ENCODE results near the gene NKIRAS2.
A peak's percentile ranks its signal among the peaks of the same experiment; 100 is the strongest.
"Not testable (repeated sequence)": the region's sequence is repeated elsewhere in the genome, so short reads cannot be mapped to it uniquely, and the experiment has no call there.

Gene NKIRAS2

DNA sequence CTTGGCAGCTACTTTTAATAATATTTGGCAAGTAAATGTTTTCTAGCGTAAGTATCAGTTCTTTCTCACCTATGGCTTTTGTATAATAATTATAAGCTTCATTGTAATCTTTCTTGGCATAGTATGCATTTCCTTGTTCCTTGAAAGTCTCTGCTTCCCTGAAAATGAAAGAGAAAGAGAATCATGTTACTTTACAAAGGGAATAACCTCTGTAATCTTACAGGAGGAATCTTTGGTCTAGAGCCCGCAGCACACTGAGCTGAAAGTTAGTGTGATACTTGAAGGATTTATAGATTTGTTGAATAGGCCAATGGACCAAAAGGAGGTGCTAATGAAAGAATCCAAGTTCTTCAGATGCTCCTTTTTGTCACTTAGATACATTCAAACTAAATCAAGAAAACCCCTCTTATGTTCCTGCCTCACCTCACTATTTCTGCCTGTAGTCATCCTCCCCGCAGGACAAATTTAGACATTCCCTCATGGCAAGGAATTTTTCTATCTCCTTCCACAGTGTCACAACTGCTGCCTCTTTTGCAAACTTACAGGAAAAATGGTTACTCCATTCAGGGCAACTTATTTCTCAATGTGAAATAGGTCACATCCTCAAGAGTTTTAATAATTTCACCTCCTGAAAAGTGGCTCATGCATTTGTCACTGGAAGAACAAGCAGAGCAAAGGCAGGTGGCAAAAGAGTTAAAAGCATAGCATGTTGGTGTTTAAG, 19.3 kb upstream of the NKIRAS2 start:
- no peak for DNase-seq

DNA sequence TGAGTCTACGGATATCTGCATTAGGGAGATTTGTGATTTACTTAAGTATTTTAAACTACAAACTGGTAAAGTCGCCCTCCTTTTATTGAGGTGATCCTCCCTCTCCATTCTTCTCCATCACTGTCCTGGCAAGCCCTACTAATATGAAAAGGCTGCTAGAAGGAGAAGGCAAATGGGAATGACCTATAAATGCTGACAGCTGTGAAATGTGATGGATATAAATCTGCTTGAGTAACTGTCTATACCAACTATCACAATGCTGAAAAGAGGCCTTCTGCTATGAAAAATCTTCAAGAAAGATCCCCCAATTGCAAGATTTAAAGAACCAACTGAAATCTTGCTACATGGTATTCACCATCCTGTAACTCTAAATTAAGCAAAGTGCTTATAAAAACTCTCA, 18.2 kb upstream of the NKIRAS2 start:
- no peak for DNase-seq

DNA sequence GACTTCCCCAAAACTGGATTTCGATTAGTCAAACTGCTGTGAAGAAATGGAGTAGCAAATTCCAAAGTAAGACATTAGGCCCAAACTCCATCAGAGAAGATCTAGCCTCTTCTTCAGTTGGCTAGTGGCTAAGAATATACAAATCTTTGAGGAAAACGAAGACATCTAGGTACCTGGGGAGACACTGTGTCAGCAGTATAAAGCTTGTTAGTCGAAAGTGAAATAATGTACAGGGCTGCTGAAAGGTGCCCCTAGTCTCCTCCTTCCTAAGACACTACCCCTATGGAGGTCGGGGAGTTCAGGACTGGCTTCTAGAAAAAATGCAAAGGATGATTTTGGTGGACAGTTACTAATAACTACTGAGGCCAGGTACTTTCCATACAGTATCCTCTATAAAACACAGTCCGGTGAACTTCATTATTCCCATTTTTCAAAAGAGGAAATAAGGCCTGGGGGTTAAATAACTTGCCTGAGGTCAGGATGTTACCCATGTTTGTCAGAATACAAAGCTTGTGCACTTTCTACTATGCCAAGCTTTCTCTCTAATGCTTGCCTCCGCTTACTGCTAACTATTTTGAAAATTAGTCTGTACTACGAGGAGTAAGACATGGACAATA, 17.6 kb upstream of the NKIRAS2 start:
- no peak for DNase-seq

DNA sequence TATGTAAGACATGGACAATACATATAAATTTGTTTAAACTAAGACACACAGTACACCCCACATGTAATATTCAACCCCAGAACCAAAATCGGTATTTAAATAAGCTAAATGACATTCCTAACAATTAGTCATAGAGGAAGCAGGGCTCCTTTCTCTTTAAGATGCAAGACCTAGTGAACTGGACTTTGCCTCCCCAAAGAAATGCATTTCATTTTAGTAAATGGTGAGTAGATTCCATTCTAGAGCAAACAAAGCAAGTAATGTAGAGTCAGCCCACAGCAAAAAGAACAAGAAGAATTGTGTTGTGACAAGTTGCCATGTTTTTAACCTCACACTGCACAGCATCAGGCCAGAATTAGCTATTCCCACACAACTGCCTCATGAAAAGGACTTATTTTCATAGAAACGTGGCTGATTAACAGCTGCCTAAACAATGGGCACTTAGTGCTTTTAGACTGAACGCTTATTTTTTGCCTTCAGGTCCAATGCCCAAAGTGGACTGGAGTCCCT, 17.0 kb upstream of the NKIRAS2 start:
- no peak for DNase-seq

DNA sequence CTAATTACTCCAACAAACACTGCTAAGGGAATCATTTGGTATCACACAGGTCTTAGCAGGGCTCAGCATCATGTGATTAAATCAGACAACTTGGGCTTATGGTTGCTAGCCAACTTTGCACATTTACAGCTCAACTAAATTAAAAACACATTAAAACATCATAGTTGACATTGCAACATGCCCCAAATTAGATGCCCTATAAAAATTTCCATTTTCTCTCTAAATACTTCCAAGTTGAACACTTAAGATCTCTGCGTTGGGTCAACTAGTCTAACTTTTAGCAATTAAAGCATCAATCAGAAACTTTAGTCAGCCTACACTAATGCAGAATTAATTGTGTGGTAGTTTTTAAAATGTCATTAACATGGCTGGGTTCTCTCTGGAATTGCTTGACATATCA, 14.7 kb upstream of the NKIRAS2 start:
- DNase-seq: no peak

DNA sequence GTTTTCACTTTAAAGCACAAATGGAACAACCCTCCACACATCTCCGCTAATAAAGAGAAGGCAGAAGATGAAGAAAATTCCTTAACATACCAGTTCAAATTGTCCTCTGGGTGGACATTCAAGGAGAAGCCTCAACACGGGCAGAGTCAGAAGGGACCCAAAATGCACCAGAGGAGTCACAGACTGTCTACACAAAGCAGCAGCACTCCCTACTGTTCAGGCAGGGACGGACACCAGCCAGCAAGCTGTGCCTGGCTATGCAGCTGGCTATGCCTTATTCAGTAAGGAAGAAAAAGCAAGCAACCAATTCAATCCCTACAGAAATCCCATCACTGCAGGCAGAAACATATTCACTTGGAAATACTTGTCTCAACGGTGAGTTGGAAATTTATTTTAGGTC, 10.7 kb upstream of the NKIRAS2 start:
- DNase-seq: no peak

DNA sequence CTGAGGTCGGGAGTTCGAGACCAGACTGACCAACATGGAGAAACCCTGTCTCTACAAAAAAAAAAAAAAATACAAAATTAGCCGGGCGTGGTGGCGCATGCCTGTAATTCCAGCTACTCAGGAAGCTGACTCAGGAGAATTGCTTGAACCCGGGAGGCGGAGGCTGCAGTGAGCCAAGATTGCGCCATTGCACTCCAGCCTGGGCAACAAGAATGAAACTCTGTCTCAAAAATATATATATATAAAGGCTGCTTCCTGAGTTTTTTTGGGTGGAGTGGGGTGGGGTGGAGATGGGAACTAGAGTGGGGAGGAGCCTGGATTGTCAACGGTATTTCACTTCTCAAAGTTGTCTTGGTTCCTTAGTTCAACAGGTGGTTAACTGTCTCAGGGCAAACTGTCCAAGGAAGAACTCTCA, 9.6 kb upstream of the NKIRAS2 start:
- DNase-seq: not testable (repeated sequence)

DNA sequence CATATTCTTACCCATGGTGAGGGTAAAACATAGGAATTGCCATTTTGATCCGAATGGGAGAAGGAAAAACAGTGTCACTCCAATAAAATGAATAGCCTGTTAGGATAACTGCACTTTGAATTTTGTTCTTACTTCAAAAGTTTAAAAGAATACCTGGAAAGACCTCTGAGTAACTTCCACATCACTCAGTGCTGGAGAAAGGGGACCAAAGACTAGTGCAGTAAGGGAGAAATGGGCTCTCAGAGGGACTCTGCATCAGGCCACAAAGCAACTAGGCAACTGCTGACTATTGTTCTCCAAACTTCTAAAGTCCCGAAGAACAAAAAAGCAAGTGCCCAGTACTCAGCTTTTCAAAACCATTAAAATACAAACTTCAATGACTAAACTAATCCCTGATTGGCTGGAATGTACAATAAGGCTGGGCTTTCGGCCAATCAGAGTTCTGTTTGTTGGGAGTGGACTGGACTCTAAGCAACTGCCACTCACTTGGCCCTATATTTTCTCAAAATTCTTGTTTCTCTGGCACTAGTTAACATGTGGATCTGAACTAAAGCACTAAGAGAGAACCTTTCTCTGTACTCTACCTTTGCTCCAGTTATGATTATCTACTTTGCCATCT, 8.9 kb upstream of the NKIRAS2 start:
- DNase-seq: no peak

DNA sequence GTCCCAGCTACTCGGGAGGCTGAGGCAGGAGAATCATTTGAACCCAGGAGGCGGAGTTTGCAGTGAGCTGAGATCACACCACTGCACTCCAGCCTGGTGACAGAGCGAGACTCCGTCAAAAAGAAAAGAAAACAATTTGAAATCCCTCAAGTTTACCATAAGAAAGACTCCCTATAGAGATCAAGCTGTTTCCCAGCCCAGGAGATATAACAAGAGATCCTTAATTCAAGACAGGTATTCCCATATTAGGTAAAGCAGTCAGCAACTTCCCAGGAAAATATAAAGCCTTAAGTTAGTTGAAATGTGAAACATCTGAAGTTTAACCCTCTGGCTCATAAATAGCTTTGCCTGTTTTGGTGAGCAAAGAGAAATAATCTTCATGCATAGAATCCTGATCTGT, 7.5 kb upstream of the NKIRAS2 start:
- DNase-seq: not testable (repeated sequence)

DNA sequence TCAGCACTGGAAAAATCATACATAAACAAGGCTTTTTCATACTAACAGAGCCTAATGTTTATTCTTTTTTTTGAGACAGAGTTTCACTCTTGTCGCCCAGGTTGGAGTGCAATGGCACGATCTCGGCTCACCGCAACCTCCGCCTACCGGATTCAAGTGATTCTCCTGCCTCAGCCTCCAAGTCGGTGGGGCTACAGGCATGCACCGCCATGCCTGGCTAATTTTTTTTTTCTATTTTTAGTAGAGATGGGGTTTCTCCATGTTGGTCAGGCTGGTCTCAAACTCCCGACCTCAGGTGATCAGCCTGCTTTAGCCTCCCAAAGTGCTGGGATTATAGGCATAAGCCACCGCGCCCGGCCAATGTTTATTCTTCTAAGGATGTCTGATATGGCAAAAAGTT, 6.2 kb upstream of the NKIRAS2 start:
- DNase-seq: not testable (repeated sequence)

DNA sequence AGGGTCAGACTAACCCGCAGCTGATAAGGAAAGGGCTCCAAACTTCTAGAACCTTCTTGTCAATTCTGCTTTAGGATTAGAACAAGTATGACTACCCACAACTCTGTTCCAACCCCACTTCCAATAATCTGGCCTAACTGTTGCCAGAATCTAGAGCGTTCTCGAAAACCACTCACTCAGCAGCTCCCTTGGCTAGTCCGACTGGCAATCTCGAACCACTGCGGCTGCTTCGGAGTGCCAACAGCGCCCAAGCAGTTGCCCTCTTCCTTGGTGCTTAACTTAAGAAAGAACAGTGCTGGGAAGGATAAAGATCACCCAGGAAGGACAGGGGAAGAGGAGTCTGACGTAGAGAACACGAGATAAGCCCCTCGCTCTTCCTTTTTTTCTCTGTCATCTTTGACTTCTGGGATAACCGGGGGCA, 3.5 kb upstream of the NKIRAS2 start:
- DNase-seq: no peak

DNA sequence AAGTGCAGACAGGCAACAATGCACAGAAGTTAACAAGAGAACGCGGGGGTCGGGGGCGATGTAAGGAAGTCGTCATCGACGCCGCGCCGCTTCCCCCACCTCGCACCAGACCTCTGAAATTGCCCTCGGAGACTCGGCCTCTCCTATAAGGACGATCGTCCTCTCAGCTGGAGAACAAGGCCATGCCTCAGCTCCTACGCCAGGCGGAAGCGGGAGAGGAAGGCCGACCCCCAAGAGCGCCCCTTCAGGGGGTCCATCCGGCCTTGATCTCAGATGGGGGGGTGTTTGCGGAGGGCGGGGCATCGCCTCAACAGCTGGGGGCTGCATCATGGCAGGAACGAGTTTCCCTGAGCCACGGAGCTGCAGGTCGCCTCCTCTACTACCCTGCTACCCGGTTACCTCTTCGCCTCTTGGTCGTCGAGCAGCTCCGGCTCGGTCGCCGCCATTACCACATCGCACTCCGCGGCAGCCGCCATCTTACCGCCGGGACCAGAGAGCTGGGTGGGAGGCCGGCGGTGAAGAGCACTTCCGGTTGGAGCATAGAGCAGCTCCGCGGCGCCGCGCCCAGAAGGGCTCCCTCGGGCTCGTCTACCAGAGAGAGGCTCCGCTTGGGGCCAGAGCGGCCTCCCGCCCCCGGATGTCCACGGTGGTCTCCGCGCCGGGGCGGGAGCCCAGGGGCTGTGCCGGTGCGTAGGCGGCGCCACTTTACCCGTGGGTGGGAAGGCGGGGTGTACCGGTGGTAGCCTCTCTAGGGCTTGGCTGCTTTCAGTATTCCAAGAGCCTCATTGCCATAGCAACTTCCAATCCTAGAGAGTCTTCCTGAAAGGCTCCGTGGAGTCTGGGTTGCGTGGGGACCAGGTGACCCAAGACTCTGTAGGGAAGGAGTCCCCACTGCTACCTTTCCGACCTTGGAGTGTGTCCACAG, 2.7 kb upstream of the NKIRAS2 start, which contains the start of gene DNAJC7:
TSS of gene DNAJC7 (minus strand) at position 499 of the 925 bp plus-strand sequence. CDS start at position 476, 23 bp downstream.
- peak; percentile 91 for DNase-seq

DNA sequence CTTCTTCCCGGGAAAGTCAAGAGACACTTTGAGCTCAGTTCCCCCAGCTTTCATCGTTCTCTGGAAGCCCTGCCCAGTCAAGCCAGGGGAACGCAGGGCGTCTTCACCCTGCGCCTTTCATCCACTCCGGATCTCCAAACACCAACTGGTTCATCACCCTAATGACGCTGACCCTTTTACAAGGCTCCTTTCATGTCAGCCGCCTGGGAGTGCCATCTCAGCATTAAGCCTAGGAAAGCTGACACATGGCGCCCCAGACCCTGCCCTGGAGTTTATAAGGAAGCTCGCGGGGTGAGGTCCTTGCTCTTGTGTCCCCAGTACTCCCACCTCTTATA, 2.1 kb upstream of the NKIRAS2 start:
- no peak for DNase-seq

DNA sequence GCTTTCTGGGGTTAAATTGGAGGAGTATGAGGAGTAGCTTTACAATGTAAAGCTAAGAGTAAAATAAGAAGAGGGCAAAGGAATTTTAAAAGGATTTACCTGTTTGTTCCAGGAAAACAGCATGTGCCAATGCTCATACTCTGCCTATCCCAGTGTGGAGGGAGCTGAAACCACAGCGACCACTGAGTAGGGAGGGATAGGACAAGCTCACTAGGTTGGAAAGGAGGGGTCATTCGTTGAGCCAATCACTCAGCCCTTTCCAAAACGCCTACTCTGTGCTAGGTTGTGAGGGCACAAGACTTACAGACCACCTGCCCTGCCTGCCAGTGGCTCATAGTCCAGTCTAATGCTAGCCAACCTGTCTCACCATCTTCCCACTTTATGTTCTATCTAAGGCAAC, 1.6 kb upstream of the NKIRAS2 start:
- no peak for DNase-seq

DNA sequence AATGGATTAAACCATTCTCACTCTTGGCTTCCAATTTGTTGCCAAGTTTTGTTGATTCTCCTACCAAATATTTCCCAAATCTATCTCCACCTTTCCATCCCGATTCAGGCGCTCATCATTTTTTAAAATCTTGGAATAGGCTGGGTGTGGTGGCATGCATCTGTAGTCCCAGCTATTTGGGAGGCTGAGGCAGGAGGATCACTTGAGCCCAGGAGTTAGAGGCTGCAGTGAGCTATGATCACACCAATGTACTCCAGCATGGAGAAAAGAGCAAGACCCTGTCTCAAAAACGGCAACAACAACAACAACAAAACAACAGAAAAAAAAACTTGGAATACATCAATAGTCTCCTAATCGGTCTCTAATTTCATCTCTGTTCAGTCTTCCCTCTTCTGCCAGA, 902 bp upstream of the NKIRAS2 start:
- DNase-seq: no peak

DNA sequence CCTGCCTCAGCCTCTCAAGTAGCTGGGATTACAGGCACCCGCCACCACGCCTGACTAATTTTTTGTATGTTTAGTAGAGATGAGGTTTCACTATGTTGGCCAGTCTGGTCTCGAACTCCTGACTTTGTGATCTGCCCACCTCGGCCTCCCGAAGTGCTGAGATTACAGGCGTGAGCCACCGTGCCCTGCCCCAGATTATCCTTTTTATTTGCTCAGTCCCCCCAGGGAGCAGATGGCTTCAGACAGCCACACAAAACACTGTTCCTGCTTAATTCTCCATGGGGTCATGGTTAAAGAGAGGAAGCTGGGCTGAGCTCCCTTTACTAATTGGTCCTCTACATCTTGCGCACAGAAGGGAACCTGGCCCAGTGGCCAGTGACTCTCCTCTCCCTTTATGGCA, 955 bp downstream of the NKIRAS2 start:
- not testable (repeated sequence) for DNase-seq

DNA sequence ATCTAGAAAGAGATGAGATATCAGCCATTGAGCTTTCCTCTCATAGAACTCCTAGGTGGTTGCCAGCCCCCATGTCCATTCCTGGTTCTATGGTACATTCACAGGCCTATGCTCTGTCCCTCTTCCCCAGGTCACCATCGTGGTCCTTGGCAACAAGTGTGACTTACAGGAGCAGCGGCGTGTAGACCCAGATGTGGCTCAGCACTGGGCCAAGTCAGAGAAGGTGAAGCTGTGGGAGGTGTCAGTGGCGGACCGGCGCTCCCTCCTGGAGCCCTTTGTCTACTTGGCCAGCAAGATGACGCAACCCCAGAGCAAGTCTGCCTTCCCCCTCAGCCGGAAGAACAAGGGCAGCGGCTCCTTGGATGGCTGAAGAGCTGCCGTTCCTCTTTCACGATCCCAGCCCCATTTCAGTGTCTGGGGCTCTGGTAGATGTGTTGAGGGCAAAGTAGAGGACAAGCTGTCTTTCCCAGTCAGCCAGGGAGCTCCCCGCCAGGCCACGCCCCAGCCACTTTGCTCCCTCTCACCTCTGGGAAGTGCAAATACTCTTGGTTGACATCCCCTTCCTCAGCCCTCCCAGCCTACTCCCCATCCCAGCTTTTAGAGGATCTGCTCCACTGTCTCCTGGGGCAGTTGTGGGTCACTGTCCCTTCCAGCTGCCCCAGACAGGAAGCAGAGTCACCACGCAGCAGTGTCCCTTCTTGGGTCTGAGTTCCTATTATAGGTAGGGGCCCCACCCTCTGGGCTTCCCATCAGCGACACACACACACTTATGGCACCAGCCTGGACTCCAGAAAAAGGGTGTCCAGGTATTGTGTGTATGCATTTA, 3.8 kb downstream of the NKIRAS2 start:
- no peak for DNase-seq

DNA sequence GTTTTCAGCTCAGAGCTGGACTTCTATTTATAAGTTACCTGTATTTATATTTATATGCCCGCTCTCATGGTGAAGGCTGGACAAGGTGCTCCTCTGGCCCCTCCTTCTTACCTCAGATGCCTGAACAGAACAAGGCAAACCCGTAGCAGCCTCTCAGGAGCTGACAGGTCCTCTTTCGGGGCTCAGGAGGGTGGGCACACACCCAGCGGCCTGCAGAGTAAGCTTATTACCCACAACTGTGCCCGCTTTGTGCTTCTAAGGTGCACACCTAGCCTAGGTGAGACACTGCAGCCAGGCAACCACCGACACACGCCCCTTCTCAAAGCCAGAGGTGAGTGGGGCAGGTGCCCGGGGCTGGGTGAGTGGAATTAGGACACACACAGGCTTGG, 5.3 kb downstream of the NKIRAS2 start:
- no peak for DNase-seq

DNA sequence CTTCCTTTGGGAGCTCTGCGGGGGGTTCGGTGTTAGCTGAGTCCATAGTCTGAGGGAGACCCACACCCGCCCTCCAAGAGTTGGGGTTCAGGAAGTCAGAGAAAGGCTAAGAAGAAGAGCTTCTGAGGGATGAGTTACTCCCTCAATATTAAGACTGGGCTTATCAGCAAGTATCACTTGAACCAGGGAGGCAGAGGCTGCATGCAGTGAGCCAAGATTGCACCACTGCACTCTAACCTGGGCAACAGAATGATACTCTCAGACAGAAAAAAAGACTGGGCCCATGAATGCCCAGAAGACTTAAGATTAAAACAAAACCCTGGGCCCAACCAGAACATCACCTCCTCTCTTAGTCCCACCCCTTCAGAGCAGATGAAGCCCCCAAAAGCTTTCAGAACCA, 6.0 kb downstream of the NKIRAS2 start:
- no peak for DNase-seq

DNA sequence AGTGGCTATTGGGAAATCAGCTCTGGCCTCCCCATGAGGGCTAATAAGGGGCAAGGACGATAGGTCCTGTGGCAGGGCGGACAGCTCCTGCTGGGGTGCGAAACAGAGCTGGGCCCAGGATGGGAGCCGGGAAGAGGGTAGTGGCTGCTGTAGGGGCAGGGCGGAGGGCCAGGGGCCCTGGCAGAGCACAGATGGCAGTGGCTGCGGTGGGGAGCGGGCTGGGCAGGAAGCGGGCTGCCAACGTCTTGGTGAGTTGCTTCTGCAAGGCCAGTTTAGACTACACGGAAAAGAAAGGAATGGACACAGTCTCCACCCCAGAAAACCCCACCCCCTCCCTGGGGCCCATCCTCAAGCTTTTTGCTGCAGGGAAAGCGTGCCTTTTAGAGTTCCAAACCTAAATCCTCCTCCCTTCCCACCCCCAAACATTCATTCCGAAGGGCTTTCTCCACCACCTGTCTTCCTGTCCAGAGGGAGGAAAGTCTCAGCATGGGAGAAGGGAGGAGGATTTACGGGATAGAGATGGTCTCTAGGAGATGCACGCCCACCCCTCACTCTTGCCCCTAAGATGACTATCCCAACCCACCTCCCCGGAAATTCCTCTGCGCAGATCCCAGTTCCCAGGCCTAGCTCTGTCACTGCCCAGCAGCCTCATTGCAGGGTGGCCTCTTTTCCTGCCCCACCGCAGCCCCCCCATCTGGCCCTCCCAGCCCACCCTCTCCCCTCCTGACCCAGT, 7.1 kb downstream of the NKIRAS2 start:
- no peak for DNase-seq

DNA sequence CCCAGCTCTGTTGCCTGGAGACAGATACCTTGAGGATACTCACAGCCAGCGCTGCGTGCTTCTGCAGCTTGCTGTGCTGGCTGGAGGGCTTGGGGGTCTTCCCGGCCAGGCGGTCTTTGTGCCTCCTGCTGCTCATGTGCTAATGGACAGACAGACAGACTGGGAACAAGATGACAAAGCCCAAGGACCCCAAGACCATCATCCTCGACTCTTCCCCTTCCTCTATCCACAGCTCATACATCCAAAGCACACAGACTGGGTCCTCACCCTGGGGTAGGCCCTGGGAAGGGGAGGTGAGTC, 7.7 kb downstream of the NKIRAS2 start:
- DNase-seq: no peak

All from NCI-H510A (cell line).